DOHH2 (cell line): ENCODE results near the gene KAT8.

ENCODE experiments used
- CTCF ChIP-seq: fragments of 200-600 bp; sonication (generic); IDR thresholded peaks from one replicate; pipeline ENCODE4 v1.5.1; 2014; ENCODE audit warnings: antibody characterized with exemption, mild to moderate bottlenecking, low read depth, low read length; ENCODE audit not compliant: poor library complexity, severe bottlenecking
- EZH2phosphoT487 ChIP-seq: fragments of 200-600 bp; sonication (generic); IDR thresholded peaks from 2 replicates; pipeline ENCODE4 v1.6.1; 2017; ENCODE audit warnings: borderline replicate concordance, mild to moderate bottlenecking, antibody characterized with exemption, low read length, moderate library complexity, mixed read lengths

DNA sequence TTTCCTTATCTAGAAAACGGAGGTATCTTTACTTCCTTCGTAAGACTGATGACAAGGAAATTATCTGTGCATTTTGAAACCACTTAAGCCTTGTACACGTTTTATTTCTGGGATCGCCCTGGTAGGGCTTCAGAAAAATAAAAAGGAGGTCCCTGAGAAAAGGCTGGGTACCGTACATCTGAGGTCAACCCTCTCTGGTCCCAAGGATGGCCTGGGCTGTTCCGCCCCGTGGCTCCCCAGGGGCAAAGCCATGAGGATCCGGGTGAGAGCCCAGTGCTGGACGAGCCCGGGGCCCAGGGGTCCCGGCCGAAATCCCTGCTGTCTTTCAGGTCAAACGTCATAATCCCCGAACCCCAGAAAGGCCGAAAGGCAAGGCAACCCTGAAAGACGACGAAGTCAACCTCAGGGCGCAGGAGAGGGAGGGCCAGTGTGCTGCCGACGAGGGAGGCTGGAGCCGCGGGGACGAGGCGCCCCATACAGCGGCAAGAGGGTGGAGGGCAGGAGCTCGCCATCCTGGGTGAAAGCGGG is 61.8 kb downstream of the KAT8 start:
- TF ChIP-seq CTCF (no peak), EZH2phosphoT487 (no peak)
